Measurements from ENCODE around the gene MICOS13. TPM values are rescaled to one million over a fixed set of nuclear protein-coding genes. Genes with fewer than 3 reads are reported as not detected.

The MICOS13 gene
- total RNA-seq, 4 donors from 2014 or later: 29.7 to 60.6 (median 50.7) TPM

DNA sequence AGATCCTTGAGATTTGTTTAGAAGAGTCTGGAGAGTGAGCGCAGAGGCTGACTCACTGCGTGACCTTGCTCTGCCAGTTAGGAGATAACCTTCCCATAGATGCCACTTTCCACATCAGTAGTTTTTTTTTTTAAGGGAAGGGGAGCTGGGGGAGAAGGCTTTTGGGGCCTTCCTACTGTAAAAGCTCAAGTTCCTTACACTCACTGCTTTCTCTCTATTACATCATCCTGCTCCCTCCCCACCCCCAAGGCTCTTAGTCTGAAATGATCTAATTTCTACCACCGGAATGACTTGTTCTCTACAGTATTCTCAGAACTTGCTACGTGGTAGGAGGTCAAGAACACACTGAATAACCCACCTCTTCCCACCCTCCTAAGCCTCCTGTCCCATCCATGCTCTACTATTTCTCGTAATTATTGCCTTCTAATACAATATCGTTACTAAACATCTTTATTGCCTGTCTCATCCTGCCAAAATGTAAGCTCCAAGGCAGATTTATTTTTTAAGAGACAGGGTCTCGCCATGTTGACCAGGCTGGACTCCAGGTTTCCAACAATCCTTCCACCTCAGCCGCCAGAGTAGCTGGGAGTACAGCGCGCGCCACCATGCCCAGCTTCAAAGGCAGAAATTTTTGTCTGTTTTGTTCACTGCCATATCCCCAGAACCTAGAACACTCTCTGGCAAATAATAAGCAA lies 38.4 kb upstream of the MICOS13 start:
- Histone ChIP-seq H3K4me1 (peaks cover 0 to 42% (median 15%) of the 10 kb centered on the region in 3 donors), H3K36me3 (peaks cover 0 to 15% of the 10 kb centered on the region in 2 donors), H3K4me3 (peak overlapping the region; percentile 90 to 99), H3K9me3 (no peaks in the 10 kb centered on the region), H3K27me3 (no peaks in the 10 kb centered on the region), H3K27ac (peak overlapping the region in 3 of 4 donors; percentile 94 to 99 (median 98))
- 13 to 29% methylated on average over 10 to 11 of the region's 11 CpGs for WGBS, 2 donors (ENCODE audit: low coverage in 1 of 2)
- no peak for ATAC-seq
- TF ChIP-seq, protein P1, sequence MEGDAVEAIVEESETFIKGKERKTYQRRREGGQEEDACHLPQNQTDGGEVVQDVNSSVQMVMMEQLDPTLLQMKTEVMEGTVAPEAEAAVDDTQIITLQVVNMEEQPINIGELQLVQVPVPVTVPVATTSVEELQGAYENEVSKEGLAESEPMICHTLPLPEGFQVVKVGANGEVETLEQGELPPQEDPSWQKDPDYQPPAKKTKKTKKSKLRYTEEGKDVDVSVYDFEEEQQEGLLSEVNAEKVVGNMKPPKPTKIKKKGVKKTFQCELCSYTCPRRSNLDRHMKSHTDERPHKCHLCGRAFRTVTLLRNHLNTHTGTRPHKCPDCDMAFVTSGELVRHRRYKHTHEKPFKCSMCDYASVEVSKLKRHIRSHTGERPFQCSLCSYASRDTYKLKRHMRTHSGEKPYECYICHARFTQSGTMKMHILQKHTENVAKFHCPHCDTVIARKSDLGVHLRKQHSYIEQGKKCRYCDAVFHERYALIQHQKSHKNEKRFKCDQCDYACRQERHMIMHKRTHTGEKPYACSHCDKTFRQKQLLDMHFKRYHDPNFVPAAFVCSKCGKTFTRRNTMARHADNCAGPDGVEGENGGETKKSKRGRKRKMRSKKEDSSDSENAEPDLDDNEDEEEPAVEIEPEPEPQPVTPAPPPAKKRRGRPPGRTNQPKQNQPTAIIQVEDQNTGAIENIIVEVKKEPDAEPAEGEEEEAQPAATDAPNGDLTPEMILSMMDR (IDR thresholded peaks at IDR 0.05): no peak
- TF ChIP-seq POLR2AphosphoS5 (IDR thresholded peaks at IDR 0.05) (no peak), EP300 (IDR thresholded peaks at IDR 0.05) (no peak), POLR2A (IDR thresholded peaks at IDR 0.05) (no peak)

DNA sequence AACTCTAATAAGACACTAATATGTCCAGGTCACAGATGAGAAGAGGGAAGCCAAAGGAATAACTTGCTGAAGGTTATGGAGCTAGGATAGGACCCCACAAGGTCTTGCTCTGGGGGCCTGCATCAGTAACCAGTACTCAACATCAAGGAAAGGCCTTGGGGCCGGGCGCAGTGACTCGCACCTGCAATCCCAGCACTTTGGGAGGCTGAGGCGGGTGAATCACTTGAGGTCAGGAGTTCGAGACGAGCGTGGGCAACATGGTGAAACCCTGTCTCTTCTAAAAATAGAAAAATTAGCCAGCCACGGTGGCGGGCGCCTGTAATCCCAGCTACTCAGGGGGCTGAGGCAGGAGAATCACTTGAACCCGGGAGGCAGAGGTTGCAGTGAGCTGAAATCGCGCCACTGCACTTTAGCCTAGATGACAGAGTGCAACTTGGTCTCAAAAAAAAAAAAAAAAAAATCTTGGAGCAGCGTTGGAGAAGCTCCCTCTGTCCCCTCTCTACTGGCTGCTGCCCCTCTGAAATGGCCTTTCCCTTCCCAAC lies 37.8 kb upstream of the MICOS13 start:
- Histone ChIP-seq H3K36me3 (peaks cover 0 to 21% of the 10 kb centered on the region in 2 donors), H3K4me1 (peaks cover 0 to 42% (median 15%) of the 10 kb centered on the region in 3 donors), H3K4me3 (no peak overlapping the region), H3K27ac (peak overlapping the region in 1 of 4 donors; percentile 98), H3K27me3 (no peaks in the 10 kb centered on the region), H3K9me3 (no peaks in the 10 kb centered on the region)
- no peak for ATAC-seq
- 61 to 63% methylated on average over 5 of the region's 14 CpGs for WGBS, 2 donors (ENCODE audit: low coverage in 1 of 2)
- TF ChIP-seq POLR2AphosphoS5 (IDR thresholded peaks at IDR 0.05): no peak
- TF ChIP-seq EP300 (IDR thresholded peaks at IDR 0.05): no peak
- no peak for TF ChIP-seq POLR2A (IDR thresholded peaks at IDR 0.05)
- TF ChIP-seq, protein P1 (IDR thresholded peaks at IDR 0.05): no peak

DNA sequence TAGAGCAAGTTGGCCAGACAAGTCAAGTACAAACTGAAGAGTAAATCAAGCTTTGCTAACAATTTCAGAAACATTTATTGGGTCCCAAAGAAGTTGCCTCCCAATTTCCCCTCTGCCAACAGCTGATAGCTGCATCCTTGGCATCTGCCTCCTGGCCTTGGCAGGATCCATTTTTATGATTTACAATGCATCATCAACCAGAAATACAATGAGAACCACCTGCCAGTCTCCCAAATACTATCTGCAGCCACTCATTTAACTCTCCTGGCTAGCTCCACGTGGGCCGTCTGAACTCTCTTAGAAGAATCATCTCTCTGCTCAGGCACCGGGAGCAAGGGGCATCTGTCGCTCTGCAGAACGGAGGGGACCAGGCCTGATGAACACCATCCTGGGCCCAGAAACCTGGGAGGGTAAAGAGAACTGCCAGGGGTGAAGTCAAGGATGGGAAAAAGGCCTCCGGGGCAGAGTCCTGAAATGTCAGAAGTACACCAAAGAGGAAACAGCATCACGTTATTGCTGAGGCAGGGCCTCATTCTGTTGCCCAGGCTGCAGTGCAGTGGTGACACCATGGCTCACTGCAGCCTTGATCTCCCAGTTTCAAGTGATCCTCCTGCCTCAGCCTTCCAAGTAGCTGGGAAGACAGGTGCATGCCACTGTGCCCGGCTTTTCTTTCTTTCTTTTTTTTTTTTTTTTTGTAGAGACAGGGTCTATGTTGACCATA lies 37.1 kb upstream of the MICOS13 start:
- 83 to 90% methylated on average over 3 to 5 of the region's 8 CpGs for WGBS, 2 donors (ENCODE audit: low coverage in 1 of 2)
- Histone ChIP-seq H3K27ac (no peak overlapping the region), H3K4me3 (no peak overlapping the region), H3K4me1 (peaks cover 0 to 42% (median 15%) of the 10 kb centered on the region in 3 donors), H3K27me3 (no peaks in the 10 kb centered on the region), H3K9me3 (no peaks in the 10 kb centered on the region), H3K36me3 (peaks cover 0 to 28% of the 10 kb centered on the region in 2 donors)
- no peak for ATAC-seq
- TF ChIP-seq POLR2A (IDR thresholded peaks at IDR 0.05) (no peak), EP300 (IDR thresholded peaks at IDR 0.05) (no peak)

DNA sequence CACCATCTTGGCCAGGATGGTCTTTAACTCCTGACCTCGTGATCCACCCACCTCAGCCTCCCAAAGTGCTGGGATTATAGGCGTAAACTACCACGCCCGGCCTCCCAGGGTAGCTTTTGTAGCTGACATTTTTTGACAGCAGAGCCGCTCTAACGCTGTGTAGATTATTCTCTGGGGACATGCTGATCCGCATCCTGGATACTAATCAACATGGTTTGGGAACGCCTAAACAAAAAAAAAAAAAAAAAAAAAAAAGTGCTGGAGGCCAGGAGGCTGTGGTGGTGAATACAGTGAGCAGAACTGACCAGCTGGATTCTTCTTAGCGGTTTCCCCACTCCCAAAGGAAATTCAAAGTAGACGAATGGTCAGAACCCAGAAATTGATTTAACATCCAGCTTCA lies 34.5 kb upstream of the MICOS13 start:
- 71 to 76% methylated on average over 2 to 5 of the region's 10 CpGs for WGBS, 2 donors (ENCODE audit: low coverage in 1 of 2)
- Histone ChIP-seq H3K27ac (no peak overlapping the region), H3K36me3 (peaks cover 0 to 54% of the 10 kb centered on the region in 2 donors), H3K4me3 (no peak overlapping the region), H3K4me1 (peaks cover 0 to 34% (median 15%) of the 10 kb centered on the region in 3 donors), H3K27me3 (no peaks in the 10 kb centered on the region), H3K9me3 (no peaks in the 10 kb centered on the region)
- TF ChIP-seq EP300 (IDR thresholded peaks at IDR 0.05): no peak
- TF ChIP-seq POLR2A (IDR thresholded peaks at IDR 0.05): no peak
- TF ChIP-seq POLR2AphosphoS5 (IDR thresholded peaks at IDR 0.05): no peak
- TF ChIP-seq, protein P1 (IDR thresholded peaks at IDR 0.05): no peak
- ATAC-seq: no peak

DNA sequence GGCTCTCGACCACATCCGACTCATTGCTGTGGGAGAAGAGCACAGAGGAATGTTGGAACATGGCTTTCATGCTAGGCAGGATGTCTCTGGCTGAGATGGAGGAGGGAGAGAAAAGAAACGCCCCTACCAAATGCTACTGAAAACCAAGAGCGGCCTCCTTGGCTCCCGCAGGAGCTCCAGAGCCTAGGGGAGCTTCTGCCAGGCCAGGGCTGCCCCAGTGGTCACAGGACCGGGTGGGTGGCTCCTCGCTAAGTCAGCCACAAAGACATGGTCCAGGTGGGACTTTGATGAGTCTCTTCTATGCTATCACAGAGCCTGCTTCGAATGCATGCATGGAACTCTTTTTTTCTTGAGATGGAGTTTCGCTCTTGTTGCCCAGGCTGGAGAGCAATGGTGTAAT lies 32.9 kb upstream of the MICOS13 start:
- H3K4me1 ChIP-seq: peaks cover 0 to 19% (median 4%) of the 10 kb centered on the region in 3 donors
- H3K36me3 ChIP-seq: peaks cover 0 to 69% of the 10 kb centered on the region in 2 donors
- H3K27ac ChIP-seq: no peak overlapping the region
- no peak overlapping the region for H3K4me3 ChIP-seq
- H3K9me3 ChIP-seq: no peaks in the 10 kb centered on the region
- ATAC-seq: no peak
- TF ChIP-seq EP300 (IDR thresholded peaks at IDR 0.05) (no peak), POLR2AphosphoS5 (IDR thresholded peaks at IDR 0.05) (no peak), POLR2A (IDR thresholded peaks at IDR 0.05) (no peak)
- TF ChIP-seq, protein P1 (IDR thresholded peaks at IDR 0.05): no peak
- WGBS, 2 donors (ENCODE audit: low coverage in 1 of 2): 67 to 92% methylated on average over 1 to 6 of the region's 9 CpGs
- no peaks in the 10 kb centered on the region for H3K27me3 ChIP-seq
